GM12874 (cell line): ENCODE data around the gene FYTTD1.

Experiments used
- TF ChIP-seq, protein P1 (sequence below): IDR thresholded peaks from 2 replicates; pipeline ENCODE4 v1.5.1; 2011; ENCODE audit warnings: low read depth, mild to moderate bottlenecking, control low read depth, low read length, moderate library complexity; ENCODE audit not compliant: insufficient read depth

FYTTD1 gene

DNA sequence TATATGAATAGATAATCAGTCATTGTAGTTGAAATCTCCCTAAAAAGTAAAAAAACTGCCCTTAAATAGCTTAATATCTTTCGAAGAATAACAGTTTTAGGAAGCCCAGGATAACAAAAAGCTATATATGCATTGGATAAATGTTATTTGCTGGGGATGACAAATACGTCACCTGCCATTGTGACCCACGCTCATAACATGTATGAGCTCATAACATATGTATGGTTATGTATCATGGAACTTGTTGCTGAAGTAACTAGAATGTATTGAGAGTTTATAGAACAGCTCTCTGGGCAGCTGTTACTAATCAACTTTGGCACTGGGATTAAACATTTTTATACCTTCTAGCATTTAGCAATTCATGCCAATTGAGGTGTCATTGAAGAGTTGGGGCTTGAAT is 39.6 kb downstream of the FYTTD1 start:
- TF ChIP-seq, protein P1, sequence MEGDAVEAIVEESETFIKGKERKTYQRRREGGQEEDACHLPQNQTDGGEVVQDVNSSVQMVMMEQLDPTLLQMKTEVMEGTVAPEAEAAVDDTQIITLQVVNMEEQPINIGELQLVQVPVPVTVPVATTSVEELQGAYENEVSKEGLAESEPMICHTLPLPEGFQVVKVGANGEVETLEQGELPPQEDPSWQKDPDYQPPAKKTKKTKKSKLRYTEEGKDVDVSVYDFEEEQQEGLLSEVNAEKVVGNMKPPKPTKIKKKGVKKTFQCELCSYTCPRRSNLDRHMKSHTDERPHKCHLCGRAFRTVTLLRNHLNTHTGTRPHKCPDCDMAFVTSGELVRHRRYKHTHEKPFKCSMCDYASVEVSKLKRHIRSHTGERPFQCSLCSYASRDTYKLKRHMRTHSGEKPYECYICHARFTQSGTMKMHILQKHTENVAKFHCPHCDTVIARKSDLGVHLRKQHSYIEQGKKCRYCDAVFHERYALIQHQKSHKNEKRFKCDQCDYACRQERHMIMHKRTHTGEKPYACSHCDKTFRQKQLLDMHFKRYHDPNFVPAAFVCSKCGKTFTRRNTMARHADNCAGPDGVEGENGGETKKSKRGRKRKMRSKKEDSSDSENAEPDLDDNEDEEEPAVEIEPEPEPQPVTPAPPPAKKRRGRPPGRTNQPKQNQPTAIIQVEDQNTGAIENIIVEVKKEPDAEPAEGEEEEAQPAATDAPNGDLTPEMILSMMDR, result no peak

DNA sequence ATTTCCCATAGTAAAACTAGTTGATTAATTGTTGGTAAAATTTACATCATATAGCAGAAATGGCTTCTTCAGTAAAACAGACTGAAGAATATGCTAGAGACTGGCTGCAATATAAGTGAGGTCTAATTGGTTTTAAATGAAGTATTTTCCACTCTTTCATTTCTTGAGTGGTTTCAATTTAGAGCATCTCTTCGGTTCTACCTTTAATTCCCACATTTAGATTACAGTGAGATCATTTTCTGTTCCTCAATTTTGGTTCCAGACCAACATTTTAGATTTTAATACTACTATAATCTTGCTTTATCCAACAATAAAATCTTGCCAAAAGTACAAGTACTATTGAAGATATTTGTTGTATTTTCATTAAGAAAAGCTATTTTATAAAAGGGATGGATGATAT is 40.4 kb downstream of the FYTTD1 start:
- TF ChIP-seq, protein P1, result no peak

DNA sequence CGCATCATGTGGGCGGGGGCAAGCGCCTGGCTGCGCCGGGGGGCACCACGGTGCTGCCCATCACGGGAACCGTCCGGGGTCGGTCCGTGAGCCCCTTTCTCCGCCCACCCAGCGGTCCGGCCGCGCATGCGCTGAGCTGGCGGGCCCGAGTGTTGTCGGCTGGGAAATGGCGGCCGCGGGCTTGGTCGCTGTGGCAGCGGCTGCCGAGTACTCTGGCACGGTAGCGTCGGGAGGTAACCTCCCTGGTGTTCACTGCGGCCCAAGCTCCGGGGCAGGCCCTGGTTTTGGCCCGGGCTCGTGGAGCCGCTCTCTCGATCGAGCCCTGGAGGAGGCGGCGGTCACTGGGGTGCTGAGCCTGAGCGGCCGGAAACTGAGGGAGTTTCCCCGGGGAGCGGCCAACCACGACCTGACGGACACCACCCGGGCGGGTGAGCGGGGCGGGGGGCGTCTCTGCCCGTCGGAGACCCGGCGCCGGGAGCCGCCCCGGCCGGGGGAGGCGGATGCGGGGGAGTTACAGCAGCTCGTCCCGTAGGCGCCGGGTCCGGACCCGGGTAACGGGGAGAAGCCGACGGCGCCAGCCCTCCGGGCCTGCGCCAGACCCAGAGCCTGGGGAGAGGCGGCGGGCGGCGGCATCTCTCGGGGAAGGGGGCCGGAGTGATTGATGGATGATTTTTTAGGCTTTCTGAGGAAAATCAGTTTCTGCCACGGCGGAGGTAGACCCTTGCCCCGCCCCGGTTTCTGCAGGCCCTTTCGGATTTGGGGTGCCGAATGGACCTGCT is 41.6 kb downstream of the FYTTD1 start, which contains the start of gene LRCH3:
LRCH3 (plus strand) TSS at position 142 of the 779 bp plus-strand sequence; CDS start at position 167, 25 bp downstream.
- TF ChIP-seq, protein P1, result no peak

DNA sequence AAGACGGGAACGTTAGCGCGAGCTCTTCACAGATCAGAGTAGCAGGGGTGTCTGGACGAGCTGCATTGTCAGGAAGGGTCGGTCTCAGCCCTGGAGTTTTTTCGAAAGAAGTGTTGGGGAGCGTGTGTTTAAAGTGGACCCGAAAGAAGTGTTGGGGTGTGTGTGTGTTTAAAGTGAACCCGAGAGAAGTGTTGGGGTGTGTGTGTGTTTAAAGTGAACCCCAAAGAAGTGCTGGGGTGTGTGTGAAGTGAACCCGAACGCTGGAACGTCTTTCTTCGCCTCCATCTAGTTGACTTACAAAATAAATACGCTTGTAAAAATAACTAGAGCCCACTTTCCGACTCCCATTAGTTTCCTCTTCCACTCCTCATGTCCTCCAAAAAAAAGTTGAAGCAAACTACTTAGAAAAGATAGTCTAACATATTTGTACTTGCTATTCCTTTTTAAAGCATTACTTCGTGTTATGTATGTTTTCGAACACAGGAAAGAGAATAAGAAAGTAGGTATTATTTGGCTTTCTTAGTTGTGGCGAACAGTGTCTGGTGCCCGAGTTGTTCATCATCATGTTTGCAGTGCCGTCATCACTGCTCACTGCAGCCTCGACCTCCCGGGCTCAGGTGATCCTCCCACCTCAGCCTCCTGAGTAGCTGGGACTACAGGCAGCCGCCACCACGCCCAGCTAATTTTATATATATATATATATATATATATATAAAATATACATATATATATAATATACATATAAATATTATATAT is 42.4 kb downstream of the FYTTD1 start:
- TF ChIP-seq, protein P1, result no peak

DNA sequence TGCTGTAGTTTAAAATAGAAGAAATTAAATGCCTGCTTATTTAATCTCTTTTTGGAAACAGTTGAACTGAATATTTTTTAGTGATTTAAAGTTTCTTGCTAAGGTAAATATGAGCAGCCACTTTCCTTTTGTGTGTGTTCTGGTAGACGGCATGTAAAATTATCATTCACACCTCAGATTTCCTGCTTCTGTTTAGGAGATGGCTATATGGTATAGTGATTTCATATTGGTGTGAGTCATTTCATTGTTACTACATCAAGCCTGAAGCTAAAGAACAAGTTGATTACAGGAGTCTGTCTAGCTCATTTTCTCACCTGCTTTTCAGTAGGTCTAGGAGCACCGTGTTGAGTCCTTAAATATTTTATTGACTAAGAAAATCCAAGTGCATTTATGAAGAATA is 43.6 kb downstream of the FYTTD1 start:
- TF ChIP-seq, protein P1, result no peak

DNA sequence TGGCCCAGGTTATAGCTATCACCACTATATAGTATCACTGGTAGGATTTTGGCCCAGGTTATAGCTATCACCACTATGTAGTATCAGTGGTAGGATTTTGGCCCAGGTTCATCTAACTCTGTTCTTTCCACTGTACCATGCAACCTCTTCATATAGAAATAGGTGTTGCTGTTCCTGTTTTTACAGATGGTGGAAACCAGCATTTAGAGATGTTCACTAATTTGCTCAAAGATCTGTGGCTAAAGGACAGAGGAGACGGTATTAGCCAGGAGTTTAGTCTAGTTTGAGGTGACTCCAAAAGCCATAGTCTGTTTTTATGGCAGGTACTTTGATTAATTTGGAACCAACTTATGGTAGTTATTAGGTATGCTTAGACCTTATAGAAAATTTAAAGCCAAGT is 44.4 kb downstream of the FYTTD1 start:
- TF ChIP-seq, protein P1, result no peak

DNA sequence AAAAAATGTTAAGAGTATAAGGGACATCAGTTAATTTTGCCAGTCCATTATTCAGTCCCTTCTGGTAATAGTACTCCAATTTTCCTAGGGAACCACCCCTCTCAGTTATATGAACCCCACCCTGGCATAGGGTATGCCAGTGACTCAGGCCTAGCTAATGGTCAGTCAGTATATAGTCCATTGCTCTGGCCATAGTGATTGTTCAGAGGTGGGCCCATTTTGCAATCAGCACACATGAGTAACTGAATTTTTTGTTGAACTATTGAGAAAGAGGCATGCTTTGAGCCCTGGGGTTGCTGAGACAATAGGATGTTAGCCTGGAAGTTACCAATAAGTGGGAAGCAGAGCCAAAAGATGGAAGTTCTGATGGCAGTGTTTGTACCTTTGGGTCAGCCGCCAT is 45.5 kb downstream of the FYTTD1 start:
- TF ChIP-seq, protein P1, result no peak
